ENCODE results near the gene MAN2B2. TPM values are rescaled to one million over a fixed set of nuclear protein-coding genes. Genes with fewer than 3 reads are reported as not detected.

MAN2B2 gene
- total and polyA plus RNA-seq, 2 experiments from 2014 or later: 22.2 to 24.0 TPM

DNA sequence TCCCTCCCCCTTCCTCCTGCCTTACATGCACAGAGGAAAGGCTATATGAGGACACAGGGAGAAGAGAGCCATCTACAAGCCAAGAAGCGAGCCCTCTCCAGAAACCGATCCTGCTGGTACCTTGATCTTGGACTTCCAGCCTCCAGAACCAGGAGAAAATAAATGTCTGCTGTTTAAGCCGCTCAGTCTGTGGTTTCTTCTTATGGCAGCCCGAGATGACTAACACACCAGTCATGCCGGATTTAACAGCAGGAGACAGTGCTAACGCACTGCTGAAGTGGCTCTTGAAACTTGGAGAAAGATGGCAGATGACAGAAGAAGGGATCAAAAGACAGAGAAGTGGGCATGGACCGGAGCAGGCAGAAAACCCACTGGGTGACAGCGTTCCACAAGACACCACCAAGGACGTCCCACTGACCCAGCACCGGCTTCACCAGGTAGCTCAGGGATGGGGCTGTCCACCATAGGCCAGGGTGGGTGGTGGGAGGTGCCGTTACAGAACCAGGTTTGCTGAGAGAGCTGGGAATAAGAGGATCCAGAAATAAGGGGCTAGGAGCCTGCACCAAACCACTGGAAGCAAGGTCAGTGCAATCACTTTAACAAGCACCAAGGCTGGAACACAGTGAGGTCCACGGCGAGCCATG, 6.2 kb upstream of the MAN2B2 start:
- Histone ChIP-seq H3K27me3 (peaks cover 32% of the 10 kb centered on the region), H3K27ac (no peak overlapping the region), H3K4me1 (ENCODE audit: insufficient read depth) (no peaks in the 10 kb centered on the region), H3K4me3 (no peak overlapping the region), H2AFZ (no peak overlapping the region), H3K79me2 (no peaks in the 10 kb centered on the region), H3K4me2 (no peak overlapping the region), H3K9me3 (ENCODE audit: low read depth) (no peaks in the 10 kb centered on the region), H3K36me3 (replicated peaks; ENCODE audit: insufficient read depth, low read depth) (no peaks in the 10 kb centered on the region), H3K9me2 (replicated peaks; ENCODE audit: insufficient read depth) (no peaks in the 10 kb centered on the region), H4K20me1 (ENCODE audit: insufficient read depth, poor library complexity, severe bottlenecking) (no peaks in the 10 kb centered on the region)
- DNase-seq (ENCODE audit: low spot score): no peak
- TF ChIP-seq, protein P1, sequence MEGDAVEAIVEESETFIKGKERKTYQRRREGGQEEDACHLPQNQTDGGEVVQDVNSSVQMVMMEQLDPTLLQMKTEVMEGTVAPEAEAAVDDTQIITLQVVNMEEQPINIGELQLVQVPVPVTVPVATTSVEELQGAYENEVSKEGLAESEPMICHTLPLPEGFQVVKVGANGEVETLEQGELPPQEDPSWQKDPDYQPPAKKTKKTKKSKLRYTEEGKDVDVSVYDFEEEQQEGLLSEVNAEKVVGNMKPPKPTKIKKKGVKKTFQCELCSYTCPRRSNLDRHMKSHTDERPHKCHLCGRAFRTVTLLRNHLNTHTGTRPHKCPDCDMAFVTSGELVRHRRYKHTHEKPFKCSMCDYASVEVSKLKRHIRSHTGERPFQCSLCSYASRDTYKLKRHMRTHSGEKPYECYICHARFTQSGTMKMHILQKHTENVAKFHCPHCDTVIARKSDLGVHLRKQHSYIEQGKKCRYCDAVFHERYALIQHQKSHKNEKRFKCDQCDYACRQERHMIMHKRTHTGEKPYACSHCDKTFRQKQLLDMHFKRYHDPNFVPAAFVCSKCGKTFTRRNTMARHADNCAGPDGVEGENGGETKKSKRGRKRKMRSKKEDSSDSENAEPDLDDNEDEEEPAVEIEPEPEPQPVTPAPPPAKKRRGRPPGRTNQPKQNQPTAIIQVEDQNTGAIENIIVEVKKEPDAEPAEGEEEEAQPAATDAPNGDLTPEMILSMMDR (IDR thresholded peaks at IDR 0.05; ENCODE audit: poor library complexity): no peak
- TF ChIP-seq EZH2phosphoT487 (IDR thresholded peaks at IDR 0.05; ENCODE audit: low read depth, severe bottlenecking, unreplicated experiment) (no peak), EZH2 (IDR thresholded peaks at IDR 0.05; ENCODE audit: borderline replicate concordance) (no peak)
- WGBS (ENCODE audit: low lambda C conversion rate, missing lambda C conversion rate): 61% methylated on average over 13 of the region's 13 CpGs

DNA sequence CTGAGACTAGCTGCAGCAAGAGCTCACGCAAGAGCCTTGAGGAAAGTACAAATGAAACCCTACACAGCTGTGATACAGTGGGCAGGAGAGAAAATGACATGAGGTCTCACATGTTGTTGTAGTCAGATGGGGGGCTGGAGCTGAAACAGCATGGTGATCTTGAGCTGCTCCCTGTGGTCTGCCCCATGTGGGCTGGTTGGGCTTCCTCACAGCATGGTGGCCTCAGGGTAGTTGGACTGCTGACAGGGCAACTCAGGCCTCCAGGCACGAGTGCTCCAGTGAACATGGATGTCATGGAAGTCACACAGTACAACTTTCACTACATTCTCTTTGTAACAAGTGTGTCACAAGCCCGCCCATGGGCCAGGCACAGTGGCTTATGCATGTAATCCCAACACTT, 3.4 kb upstream of the MAN2B2 start:
- no peak overlapping the region for H3K4me3 ChIP-seq
- H3K27me3 ChIP-seq: peaks cover 14% of the 10 kb centered on the region
- H3K79me2 ChIP-seq: no peaks in the 10 kb centered on the region
- DNase-seq (ENCODE audit: low spot score): no peak
- peaks cover 4% of the 10 kb centered on the region for H3K4me1 ChIP-seq (ENCODE audit: insufficient read depth)
- no peak overlapping the region for H3K27ac ChIP-seq
- no peaks in the 10 kb centered on the region for H3K9me2 ChIP-seq (replicated peaks; ENCODE audit: insufficient read depth)
- no peaks in the 10 kb centered on the region for H3K36me3 ChIP-seq (replicated peaks; ENCODE audit: insufficient read depth, low read depth)
- no peaks in the 10 kb centered on the region for H3K9me3 ChIP-seq (ENCODE audit: low read depth)
- no peaks in the 10 kb centered on the region for H4K20me1 ChIP-seq (ENCODE audit: insufficient read depth, poor library complexity, severe bottlenecking)
- no peak overlapping the region for H3K4me2 ChIP-seq
- TF ChIP-seq EZH2phosphoT487 (IDR thresholded peaks at IDR 0.05; ENCODE audit: low read depth, severe bottlenecking, unreplicated experiment) (no peak), EZH2 (IDR thresholded peaks at IDR 0.05; ENCODE audit: borderline replicate concordance) (no peak)
- TF ChIP-seq, protein P1 (IDR thresholded peaks at IDR 0.05; ENCODE audit: poor library complexity): no peak
- WGBS (ENCODE audit: low lambda C conversion rate, missing lambda C conversion rate): 74% methylated on average over 3 of the region's 3 CpGs
- no peak overlapping the region for H2AFZ ChIP-seq

- no peaks in the 10 kb centered on the region for H3K79me2 ChIP-seq
- no peaks in the 10 kb centered on the region for H4K20me1 ChIP-seq (ENCODE audit: insufficient read depth, poor library complexity, severe bottlenecking)
- H3K9me2 ChIP-seq (replicated peaks; ENCODE audit: insufficient read depth): no peaks in the 10 kb centered on the region
- 73% methylated on average over 6 of the region's 6 CpGs for WGBS (ENCODE audit: low lambda C conversion rate, missing lambda C conversion rate)
- no peaks in the 10 kb centered on the region for H3K36me3 ChIP-seq (replicated peaks; ENCODE audit: insufficient read depth, low read depth)
- H3K4me3 ChIP-seq: no peak overlapping the region
- H3K27ac ChIP-seq: no peak overlapping the region
- H3K4me2 ChIP-seq: no peak overlapping the region
- TF ChIP-seq, protein P1 (IDR thresholded peaks at IDR 0.05; ENCODE audit: poor library complexity): no peak
- TF ChIP-seq EZH2phosphoT487 (IDR thresholded peaks at IDR 0.05; ENCODE audit: low read depth, severe bottlenecking, unreplicated experiment) (no peak), EZH2 (IDR thresholded peaks at IDR 0.05; ENCODE audit: borderline replicate concordance) (no peak)
- H2AFZ ChIP-seq: no peak overlapping the region
- DNase-seq (ENCODE audit: low spot score): no peak
- H3K9me3 ChIP-seq (ENCODE audit: low read depth): no peaks in the 10 kb centered on the region
- peaks cover 4% of the 10 kb centered on the region for H3K4me1 ChIP-seq (ENCODE audit: insufficient read depth)
- peaks cover 14% of the 10 kb centered on the region for H3K27me3 ChIP-seq
Observed at GRCh38 chr4:6573551-6573950, 1.4 kb upstream of the MAN2B2 start.

Measured in hepatocyte (in vitro differentiated cells).